Measurements from ENCODE around the gene ZSCAN5B.

The ZSCAN5B gene

DNA sequence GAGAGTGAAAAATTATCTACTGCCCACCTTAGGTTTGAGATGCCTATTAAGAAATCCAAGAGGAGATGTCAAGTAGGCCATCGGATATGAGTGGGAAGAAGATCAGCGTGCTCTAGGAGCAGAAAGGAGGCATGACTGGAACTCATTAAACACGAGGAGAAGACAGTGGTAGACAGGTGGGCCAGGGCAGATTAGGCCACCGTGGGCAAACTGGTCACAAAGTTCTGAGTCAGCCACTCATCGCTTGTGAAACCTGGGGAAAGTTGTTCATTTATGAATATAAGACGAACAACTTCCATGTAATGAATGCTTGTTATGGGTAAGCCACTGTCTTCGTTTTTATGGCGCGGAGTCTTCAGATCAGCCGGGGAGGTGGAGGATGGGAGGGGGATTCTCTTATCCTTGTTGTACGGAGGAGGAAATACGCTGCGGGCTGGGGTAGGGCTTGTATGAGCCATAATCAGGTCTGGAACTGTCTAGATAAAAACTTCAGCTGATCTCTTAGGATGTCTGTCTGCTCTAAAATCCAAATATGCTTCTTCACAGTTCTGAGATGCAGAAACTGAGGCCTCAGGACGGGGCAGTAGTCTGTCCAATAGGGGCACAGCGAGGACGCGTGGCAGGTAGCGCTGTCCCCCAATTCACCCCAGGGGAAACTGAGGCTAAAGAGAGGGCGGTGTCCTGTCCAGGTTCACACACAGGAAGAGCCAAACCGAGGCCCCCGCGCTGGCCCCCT is 57.6 kb downstream of the ZSCAN5B start:
- TF ChIP-seq, protein P1, sequence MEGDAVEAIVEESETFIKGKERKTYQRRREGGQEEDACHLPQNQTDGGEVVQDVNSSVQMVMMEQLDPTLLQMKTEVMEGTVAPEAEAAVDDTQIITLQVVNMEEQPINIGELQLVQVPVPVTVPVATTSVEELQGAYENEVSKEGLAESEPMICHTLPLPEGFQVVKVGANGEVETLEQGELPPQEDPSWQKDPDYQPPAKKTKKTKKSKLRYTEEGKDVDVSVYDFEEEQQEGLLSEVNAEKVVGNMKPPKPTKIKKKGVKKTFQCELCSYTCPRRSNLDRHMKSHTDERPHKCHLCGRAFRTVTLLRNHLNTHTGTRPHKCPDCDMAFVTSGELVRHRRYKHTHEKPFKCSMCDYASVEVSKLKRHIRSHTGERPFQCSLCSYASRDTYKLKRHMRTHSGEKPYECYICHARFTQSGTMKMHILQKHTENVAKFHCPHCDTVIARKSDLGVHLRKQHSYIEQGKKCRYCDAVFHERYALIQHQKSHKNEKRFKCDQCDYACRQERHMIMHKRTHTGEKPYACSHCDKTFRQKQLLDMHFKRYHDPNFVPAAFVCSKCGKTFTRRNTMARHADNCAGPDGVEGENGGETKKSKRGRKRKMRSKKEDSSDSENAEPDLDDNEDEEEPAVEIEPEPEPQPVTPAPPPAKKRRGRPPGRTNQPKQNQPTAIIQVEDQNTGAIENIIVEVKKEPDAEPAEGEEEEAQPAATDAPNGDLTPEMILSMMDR (IDR thresholded peaks at IDR 0.05): no peak

All from LNCAP (cell line).